ENCODE data around the gene TACR1.

Gene TACR1

DNA sequence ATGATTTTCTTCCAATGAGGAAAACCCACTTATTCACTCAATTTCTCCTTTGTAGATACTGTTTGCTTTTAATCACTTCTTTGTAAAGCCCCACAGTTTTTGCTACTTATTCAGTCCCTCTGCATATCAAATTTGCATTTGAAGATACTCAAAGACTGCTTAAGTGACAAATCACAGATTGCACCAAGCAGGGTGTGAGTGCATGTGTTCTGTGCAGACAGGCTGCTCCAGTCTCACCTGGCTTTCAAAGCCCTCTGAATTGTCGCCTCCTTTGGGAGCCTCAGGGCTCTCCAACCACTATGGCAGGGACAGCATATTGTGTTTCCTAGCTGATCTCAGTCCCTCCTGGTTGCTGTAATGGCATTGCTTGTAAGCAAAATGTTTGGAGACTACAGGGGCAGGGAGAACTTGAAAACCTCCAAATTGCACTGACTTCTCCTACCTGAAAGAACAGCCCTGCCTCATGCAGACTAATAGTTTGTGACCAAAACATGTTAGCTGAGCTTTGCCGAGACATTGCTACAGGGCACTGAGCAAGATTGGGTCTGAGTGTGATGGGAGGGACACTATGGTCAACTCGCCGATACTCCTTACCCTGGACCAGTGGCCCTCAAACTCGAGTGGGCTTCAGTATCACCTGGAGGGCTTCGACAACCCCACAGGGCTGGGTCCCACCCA, 144.0 kb downstream of the TACR1 start:
- no peak overlapping the region for H3K4me3 ChIP-seq (ENCODE audit: low read depth, low read length)

DNA sequence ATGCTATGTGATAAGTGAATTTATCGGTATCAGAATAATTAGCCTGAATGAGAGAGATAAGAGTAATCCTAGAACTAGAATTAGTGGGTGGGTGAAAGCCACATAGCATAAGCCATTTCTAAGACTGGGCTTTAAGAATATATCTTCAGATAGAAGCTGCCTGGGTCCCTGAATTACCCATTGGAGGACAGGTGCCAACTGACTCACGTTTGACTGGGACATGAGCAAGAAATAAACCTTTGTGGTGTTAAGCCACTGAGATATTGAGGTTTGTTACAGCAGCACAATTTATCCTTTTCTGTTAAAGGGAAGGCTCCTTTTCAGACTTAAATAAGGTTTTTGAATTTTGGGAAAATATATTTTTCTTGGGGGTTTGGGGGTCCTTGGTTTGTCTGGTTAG, 145.0 kb downstream of the TACR1 start:
- H3K4me3 ChIP-seq (ENCODE audit: low read depth, low read length) = no peak overlapping the region

DNA sequence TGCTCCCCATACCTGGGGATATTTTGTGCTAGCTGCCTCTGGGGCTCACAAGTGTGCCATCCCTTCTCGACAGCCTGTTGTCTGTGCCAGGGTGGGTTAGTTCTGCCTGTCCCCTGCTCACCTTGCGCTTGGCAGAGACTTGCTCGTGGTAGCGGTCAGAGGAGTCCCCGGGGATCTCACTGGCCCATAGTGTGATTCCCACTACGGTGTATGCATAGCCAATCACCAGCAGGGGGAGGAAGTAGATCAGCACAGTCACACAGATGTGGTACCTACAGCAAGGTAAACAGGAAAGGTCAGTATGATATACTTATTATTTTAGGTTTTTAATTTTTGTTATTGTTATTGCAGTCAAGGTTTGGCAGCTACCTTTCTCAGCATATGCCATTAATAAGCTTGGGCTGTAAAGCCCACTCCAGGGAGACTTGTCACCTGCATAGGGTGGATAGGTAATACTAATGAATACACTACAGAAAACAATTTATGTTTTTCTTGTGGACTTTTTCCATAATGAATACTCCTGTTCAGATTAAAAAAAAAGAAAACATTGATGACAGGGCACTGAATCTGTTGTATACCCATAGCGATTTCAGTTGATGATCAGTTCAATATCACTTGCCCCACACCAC, 145.7 kb downstream of the TACR1 start:
- no peak overlapping the region for H3K4me3 ChIP-seq (ENCODE audit: low read depth, low read length)

DNA sequence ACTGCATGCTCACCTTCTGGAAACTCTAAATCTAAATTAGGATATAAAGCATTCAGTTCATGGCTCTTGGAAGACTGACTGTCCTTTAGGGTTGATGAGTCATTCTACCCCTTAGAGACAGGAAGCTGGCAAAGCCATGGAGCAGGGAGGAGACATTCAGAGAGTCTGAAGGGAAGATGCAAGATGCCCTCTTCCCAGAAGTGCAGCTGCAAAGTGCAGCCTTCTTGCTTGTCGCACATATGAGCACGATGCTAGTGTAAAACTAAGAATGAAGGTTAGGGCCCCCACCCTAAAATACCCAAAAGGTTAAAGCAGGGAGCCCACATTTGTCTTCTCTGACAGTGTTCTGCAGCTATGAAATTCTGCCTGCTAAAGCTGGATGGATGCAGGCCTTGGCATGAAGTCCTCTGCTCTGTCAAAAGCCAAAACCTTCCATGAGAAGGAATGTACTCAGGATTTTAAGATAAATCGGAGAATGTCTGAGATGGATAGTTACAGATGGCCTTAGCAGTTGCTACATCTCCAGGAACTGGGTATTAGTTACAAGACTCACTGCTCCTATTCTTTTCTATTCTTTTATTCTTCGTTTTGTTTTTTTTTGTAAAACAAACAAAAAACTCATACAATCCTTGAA, 151.2 kb downstream of the TACR1 start:
- H3K4me3 ChIP-seq (ENCODE audit: low read depth, low read length) = no peak overlapping the region

DNA sequence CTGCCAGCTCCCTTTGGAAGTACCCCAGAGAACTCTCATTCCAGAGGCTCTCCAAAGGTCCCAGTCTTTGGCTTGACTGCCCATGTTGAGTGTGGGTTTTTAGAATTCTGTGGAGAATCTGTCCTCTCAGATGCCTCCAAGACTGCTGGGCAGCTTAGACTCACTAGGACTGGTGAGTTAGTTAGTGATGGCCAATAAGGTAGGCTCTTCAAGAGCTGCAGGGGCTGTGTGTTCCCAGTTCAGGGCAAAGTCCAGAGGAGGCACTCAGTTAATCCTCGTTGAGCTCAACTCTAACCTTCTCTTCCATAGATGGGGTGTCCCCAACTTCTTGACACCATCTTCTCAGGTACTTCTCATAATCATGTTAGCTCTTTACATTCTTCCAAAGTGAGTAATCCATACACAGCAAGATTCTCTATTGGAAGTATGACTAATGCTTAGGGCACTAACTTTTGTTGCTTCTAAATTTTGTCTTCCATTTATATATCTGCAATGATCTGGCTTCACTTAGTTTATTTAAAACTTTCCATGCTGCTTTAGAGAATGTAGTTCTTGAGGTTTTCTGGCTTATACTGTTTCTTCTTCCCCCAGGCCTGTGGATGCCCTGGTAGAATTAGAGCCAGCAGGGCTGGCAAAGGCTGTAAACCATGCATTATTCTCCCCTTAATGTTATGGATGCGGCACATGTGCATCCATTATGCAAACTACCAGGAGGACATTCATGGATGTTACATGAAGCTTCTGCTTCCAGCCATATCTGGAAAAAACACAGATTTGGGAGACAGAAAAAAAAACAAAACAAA, 151.9 kb downstream of the TACR1 start:
- H3K4me3 ChIP-seq (ENCODE audit: low read depth, low read length) = no peak overlapping the region

DNA sequence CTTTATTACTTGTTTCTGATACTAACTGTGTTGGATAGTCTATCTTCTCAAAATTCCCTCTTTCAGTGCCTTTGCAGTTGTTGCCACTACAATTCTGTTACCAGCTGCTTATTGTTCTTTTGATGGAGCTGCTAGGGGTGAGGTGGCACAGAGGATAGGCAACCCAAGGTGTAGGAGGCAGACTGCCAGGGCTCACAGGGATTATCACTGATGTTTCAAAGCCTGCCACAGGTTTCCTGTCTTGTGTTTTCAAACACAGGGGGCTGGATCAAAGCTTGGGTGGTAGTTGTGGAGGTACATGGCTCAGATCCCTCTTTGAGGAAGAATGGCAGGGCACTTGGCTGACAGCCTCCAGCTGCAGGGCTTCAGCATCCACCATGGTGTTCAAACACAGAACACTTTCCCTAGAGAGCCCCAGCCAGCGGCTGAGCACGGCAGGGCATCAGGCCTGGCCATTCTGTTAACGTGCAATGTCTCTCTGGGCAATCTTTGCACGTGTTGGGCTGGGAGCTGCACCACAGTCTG, 153.7 kb downstream of the TACR1 start:
- no peak overlapping the region for H3K4me3 ChIP-seq (ENCODE audit: low read depth, low read length)

DNA sequence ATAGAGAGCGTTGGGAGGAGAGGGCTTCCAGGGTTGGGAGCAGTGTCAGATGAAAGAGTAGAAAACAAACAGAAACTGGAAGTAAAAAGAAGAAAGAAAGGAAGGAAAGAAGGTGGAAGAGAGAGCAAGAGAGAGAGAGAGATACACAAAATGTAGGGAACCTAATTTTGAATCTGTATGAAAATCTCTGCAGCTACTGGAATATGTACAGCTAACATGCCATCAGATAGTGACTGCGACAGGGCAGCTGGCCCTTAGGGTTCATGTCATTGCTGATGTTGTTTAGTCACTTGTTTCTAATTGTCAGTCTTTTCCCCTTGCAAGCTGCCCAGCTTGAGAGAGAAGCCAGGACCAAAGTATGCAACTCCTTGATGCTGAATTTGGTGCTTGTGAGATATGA, 155.0 kb downstream of the TACR1 start:
- no peak overlapping the region for H3K4me3 ChIP-seq (ENCODE audit: low read depth, low read length)

DNA sequence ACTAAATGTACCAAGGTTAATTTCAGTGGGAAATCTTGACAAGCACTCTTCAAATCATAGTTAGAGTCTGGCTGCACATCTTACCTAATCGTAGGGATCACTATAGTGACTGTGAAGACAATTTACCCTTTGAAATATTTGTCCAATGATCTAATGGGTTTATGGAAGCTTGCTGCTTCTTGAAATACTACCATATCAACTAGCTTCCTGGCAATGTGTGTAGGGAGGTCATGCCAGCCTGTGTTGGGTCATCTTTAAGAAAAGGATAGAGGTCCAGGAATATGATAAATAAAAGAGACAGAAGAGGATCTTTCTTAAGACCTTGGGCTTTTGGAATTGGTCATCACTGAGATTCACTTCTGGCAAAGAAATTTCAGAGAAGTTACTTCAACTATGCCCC, 156.5 kb downstream of the TACR1 start:
- no peak overlapping the region for H3K4me3 ChIP-seq (ENCODE audit: low read depth, low read length)

DNA sequence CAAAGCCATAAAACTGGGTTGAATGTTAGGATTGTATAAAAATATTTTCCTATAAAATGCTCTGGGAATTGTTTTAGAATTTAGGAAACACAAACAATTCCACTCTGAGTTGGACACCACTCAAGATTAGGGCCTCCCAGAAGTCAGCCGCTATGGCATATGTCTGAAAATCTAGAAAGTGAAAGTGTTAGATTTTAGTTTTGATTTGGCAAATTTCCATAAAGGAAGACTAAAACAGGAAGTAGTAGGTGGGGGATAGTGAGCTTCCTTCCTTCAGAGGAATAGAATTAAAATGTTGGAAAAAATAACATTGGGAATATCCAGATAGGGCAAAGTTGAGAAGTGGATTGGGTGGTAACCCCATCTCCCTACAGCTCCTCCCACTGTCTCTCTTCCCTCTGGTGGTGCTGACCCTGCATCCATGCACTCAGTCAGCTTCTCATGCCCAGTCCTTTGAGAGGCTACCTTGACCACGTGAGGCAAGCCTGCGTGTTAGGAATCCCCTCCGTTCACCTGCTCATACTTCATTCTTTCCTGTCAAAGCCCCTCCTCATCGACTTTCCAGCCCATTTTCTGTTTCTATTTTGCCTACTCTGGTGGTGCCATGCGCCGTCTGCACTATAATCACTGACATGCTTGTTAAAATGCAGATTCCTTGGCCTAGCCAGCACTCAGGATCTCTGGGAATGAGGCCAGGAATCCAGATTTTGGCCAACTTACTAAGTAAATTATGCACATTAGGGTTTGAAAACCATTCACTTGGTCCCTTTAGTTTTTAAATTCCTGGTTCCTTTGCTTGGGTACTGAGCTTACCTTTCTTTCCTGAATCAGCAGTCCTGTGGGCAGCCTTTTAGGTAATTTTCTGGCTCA, 157.4 kb downstream of the TACR1 start:
- H3K4me3 ChIP-seq (ENCODE audit: low read depth, low read length) = no peak overlapping the region

DNA sequence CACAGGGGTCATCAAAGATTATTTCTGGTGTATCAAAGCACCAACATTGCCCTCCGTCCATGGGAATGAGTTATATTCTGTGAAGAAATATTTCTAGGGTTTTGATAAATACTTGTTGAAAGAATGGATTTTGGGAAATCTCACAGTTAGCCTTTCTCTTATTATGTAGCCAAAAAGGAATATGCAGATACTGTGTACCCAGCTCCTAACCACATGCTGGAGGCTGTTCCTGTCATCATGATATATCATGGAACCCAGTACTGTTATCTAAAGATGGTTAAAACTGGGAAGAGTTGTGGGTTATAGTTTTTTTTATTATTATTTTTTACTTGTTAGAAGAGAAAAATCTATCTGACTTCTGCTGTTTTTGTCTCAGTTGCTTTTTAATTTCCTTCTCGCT, 158.1 kb downstream of the TACR1 start:
- no peak overlapping the region for H3K4me3 ChIP-seq (ENCODE audit: low read depth, low read length)

DNA sequence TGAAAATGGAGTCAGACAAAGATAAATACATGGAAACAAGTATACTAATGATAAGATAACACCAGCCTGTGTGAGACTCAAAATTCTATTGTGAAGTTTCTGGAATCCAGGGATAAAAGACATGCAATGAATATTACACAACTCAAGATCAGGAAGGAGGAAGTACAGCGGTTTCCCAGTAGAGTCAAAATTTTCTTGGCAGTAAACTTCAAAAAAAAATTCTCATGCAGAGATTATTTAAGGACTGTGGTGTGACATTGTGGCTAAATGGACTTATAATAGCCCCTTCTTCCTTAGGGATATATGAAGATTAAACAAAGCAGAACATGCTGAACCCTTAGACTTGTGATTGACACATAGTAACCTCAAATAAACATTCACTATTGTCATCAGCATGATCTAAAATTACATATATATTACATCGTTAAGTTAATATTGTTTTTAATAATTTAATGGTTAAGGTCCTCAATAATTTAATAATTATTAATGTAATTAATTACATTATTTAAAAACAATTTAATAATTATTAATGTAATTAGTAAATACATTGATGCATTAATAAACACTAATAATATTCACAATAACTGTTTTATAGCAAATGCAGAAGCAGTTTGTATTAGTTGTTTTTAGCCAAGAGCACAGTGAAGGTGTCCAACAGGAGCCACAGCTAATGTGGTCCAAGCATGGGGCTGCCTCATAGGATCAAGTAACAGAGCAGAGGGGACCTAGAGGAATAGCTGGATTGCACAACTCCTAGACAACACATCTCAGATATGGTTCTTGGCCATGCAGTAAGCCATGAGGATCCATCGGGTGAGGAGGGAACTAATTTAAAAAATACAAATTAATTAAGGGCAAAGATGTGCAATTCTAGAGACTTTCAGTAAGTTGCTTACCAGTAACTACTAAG, 163.6 kb downstream of the TACR1 start:
- H3K4me3 ChIP-seq (ENCODE audit: low read depth, low read length) = no peak overlapping the region

DNA sequence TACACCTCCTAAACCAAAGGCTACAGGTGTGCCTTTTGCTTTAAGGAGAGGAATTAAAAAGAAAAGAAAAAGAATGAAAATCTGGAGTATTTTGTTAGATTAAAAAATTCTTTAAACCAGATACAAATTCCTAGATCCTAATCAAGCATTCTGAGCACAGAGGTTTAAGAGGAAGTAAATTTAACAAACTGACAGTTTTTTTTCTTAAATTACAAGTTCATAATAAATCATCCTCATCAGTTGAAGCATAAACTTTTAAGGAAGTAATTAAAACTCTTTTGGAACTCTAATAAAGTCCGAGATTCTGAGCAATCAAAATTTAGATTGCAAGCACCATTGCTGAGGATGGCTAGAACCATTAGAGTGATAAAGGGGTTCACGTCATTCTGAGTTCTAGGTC, 165.8 kb downstream of the TACR1 start:
- no peak overlapping the region for H3K4me3 ChIP-seq (ENCODE audit: low read depth, low read length)

DNA sequence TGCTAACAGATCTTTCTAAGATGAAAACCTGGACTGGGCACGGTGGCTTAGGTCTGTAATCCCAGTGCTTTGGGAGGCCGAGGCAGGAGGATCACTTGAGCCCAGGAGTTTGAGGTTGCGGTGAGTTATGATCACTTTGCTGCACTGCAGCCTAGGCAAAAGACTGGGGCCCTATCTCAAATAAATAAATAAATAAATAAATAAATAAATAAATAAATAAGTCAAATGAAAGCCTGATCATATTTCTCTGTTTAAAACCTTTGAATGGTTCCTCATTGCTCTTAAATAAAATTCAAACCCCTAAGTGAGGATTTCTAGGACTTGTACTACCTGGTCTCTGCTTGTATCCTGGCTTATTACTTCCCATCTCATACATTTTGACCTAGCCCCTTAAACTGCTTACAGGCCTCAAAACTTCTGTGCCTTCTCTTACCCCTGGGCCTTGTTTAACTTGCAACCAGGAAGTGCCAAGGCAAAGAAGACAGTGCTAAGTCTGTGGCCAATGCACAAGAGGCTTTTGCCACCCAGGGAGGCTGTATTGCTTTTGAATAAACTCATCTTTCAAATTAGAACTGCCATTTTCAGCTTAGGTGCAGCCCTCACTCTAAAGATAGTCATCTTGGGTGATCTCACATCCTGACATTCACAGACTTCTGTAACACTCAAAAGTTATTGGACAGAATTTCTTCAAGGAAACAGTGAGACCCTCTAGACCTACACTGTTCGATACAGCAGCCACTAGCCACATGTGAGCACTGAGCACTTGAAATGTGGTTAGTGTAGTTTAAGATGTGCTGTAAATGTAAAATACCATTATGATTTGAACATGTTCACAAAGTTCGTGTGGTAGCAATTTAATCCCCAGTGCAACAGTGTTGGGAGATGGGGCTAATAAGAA, 167.2 kb downstream of the TACR1 start:
- no peak overlapping the region for H3K4me3 ChIP-seq (ENCODE audit: low read depth, low read length)

DNA sequence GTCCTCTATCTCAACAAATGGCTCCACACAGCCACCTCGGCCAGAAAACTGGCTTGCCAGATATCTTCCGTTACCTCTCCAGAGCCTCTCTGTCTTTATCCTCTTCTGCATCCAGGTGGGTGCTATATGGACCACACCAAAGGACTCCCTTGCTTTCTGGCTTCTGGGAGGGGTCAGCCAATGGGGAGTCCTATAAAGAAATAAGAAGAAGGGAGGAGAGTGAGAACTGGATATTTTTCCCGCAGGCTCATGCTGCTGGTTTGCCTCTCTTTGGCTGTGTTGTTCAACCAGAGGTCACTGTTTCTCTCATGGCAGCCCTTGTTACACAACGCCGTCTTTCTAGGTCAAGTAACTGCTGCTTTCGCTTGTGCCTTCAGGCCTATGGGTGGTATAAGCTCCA, 168.1 kb downstream of the TACR1 start:
- no peak overlapping the region for H3K4me3 ChIP-seq (ENCODE audit: low read depth, low read length)

DNA sequence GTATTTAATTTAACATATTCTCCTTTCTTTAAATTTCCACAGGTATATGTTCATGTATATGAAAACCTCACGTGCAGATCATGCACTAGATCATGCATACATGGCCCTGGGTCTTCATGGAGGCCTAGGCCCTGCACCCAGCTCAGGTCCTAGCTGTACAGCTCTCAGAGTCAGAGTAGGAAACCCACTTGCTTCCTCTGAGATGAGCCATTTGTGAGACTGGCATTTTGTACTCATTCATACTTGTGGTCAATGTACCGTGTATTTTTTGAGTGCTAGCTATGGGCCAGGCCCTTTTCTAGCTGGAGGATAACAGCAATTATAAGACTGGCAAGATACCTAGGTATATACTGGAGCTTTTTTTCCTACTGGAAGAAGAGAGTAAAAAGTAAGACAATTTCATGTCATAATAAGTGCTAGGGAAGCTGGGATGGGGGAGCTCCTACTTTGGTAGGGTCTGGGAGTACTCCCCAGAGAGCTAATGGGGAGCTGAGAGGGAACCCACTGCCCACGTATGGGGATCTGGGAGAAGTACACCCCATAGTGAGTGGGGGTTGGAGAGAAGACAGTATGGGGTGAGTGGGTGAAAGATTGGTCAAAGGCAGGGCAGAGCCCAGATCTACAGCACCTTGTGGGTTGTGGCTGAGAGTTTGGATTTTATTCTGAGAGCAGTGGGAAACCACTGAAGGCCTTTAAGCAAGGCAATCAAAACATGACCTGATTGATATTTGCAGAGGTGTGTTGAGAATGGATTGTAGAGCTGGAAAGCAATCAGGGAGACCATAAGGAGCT, 168.9 kb downstream of the TACR1 start:
- H3K4me3 ChIP-seq (ENCODE audit: low read depth, low read length) = no peak overlapping the region

DNA sequence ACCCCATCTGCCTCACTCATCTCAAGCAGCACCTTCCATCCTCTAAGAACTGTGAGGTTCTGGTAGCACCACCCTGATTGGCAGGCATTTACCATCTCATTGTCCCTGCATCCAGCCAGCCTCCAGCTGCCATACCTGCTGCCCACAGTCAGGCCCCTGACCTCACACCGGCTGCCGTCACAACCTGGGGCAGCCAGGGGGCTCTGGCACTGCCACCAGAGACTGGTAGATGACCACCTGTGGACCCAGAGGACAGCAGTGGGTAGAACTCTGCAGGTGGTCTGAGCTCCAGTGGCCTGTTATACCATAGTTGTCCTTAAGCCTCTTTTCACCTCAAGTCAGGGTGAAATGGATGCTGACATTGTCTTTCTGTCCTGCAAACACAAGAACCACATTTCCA, 171.4 kb downstream of the TACR1 start:
- no peak overlapping the region for H3K4me3 ChIP-seq (ENCODE audit: low read depth, low read length)

DNA sequence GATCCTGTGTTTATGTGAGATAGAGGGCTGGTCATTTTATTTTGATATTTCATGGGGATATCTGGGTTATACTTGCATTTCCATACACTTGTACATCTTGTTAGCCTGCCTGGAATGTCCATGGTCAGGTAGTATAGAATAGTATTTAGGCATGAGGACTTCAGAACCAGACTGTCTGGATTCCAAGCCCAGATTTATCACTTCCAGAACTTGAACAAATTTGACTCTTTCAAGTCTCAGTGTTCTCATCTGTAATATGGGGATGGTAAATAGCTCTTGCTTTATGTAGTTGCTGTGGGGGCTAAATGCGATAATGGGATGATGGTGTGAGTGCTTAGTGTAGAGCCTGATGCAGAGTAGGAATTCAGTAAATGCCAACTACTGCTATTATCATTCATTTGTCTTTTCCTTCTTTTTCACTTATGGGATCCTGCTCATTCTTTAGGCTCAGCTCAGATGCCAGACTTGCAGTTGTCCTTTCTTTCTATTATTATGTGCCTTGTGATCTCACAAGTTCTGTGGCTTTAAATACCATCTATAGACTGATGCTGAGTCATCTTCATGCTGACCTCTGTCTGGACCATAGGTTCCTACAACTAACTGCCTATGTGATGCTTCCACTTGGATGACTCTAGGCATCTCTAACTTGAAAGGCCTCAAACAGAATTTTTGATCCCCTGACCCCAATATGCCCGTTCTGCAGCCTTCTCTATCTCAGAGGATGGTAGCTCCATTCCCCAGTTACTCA, 173.5 kb downstream of the TACR1 start:
- H3K4me3 ChIP-seq (ENCODE audit: low read depth, low read length) = no peak overlapping the region
